ENCODE data around the gene UBAC2. TPM values are rescaled to one million over a fixed set of nuclear protein-coding genes. Genes with fewer than 3 reads are reported as not detected.

UBAC2 gene
- polyA plus RNA-seq, 3 donors: 59.6 to 113 (median 96.7) TPM

DNA sequence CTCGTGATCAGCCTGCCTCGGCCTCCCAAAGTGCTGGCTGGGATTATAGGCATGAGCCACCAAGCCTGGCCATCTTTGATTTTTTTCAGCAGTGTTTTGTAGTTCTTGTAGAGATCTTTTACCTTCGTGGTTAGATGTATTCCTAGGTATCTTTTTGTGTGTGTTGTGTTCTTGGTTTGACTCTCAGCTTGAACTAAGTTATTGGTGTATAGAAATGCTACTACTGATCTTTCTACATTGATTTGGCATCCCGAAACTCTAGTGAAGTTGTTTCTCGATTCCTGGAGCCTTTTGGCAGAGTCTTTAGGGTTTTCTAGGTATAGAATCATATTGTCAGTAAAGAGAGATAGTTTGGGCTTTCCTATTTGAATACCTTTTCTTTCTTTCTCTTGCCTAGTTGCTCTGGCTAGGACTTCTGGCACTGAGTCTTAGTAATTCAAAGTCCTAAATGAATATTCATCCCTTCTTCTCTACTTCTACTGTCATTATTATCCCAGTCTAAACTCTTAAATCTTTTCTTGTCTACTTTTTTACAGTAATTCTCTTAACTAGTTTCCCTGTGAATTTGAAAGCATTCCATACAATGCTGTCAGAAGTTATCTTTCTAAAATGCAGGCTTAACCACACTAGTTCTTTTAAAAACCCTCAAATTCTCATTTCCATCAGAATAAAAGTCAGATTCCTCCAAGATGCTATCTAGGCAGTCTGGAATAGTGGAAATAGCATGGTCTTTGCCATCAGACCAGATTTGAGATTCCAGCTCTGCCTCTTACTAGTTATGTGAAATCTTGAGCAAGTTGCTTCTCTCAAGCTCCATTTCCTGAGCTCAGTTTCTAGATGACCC lies 50.5 kb downstream of the UBAC2 start:
- Histone ChIP-seq H3K79me2 (ENCODE audit: insufficient read depth, low read length) (peaks cover 84% of the 10 kb centered on the region), H4K20me1 (ENCODE audit: insufficient read depth, low read length) (peaks cover 9% of the 10 kb centered on the region), H3K4me3 (replicated peaks in 1 of 3; ENCODE audit: low read depth in 2 of 3, low read length in 3 of 3) (no peak overlapping the region), H3K9ac (ENCODE audit: insufficient read depth, low read length, poor library complexity, severe bottlenecking) (no peak overlapping the region), H3K9me3 (replicated peaks in 1 of 2; ENCODE audit: control insufficient read depth in 1 of 2, insufficient read depth in 1 of 2, low read length in 2 of 2) (no peaks in the 10 kb centered on the region), H2AFZ (ENCODE audit: insufficient read depth, low read depth, low read length, poor library complexity, severe bottlenecking) (no peak overlapping the region), H3K27me3 (ENCODE audit: control insufficient read depth in 2 of 2, insufficient read depth in 2 of 2, low read length in 2 of 2) (no peaks in the 10 kb centered on the region), H3K36me3 (replicated peaks in 1 of 2; ENCODE audit: control insufficient read depth in 1 of 2, insufficient read depth in 2 of 2, low read length in 2 of 2) (peaks cover 20 to 51% of the 10 kb centered on the region in 2 donors), H3K4me1 (ENCODE audit: control insufficient read depth in 1 of 2, insufficient read depth in 2 of 2, low read length in 2 of 2) (peaks cover 25% of the 10 kb centered on the region in 2 donors), H3K27ac (ENCODE audit: low read depth in 1 of 2, low read length in 2 of 2) (peak overlapping the region in 1 of 2 donors; percentile 72), H3K4me2 (replicated peaks; ENCODE audit: extremely low read depth, low read length, poor library complexity, severe bottlenecking) (no peak overlapping the region)
- intact Hi-C loops (cut with micrococcal nuclease): no loop called here
- Mint-ChIP-seq H3K9me3 (peaks cover 0 to 2% (median 0%) of the 10 kb centered on the region in 7 donors), H3K4me3 (no peak overlapping the region), H3K27me3 (ENCODE audit: low read depth in 3 of 3) (peaks cover 0 to 2% (median 0%) of the 10 kb centered on the region in 3 donors), H3K27ac (peak overlapping the region in 3 of 7 donors; percentile 12 to 92 (median 90)), H3K36me3 (peaks cover 45 to 48% of the 10 kb centered on the region in 2 donors), H3K4me1 (peaks cover 34% of the 10 kb centered on the region)
- 100% methylated on average over 3 of the region's 5 CpGs for WGBS (ENCODE audit: insufficient coverage)
- TF ChIP-seq, protein P1, sequence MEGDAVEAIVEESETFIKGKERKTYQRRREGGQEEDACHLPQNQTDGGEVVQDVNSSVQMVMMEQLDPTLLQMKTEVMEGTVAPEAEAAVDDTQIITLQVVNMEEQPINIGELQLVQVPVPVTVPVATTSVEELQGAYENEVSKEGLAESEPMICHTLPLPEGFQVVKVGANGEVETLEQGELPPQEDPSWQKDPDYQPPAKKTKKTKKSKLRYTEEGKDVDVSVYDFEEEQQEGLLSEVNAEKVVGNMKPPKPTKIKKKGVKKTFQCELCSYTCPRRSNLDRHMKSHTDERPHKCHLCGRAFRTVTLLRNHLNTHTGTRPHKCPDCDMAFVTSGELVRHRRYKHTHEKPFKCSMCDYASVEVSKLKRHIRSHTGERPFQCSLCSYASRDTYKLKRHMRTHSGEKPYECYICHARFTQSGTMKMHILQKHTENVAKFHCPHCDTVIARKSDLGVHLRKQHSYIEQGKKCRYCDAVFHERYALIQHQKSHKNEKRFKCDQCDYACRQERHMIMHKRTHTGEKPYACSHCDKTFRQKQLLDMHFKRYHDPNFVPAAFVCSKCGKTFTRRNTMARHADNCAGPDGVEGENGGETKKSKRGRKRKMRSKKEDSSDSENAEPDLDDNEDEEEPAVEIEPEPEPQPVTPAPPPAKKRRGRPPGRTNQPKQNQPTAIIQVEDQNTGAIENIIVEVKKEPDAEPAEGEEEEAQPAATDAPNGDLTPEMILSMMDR (IDR thresholded peaks at IDR 0.05): no peak
- DNase-seq: no peak

DNA sequence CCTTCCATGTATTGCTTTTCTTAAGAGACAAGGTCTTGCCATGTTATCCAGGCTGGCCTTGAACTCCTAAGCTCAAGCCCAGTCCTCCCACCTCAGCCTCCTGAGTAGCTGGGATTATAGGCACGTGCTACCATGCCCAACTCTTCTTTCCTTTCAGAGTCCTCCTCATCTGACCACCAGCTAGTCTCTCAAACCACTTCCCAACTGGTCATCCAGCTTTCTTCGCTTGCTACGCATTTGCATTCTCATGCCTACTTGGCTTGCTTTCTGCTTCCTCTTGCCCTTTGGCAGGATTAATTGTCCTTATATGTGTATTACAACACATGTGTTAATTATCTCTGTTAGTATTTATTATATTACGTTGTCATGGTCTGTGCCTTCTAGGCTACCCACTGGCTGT lies 51.3 kb downstream of the UBAC2 start:
- peaks cover 9% of the 10 kb centered on the region for H4K20me1 ChIP-seq (ENCODE audit: insufficient read depth, low read length)
- TF ChIP-seq, protein P1 (IDR thresholded peaks at IDR 0.05): no peak
- H3K9me3 ChIP-seq (replicated peaks in 1 of 2; ENCODE audit: control insufficient read depth in 1 of 2, insufficient read depth in 1 of 2, low read length in 2 of 2): no peaks in the 10 kb centered on the region
- peak in 1 of 3 donors; percentile 50 for DNase-seq
- peaks cover 32 to 33% of the 10 kb centered on the region in 2 donors for H3K4me1 ChIP-seq (ENCODE audit: control insufficient read depth in 1 of 2, insufficient read depth in 2 of 2, low read length in 2 of 2)
- Mint-ChIP-seq H3K9me3 (peaks cover 0 to 2% (median 0%) of the 10 kb centered on the region in 7 donors), H3K36me3 (peaks cover 42 to 43% of the 10 kb centered on the region in 2 donors), H3K27me3 (ENCODE audit: low read depth in 3 of 3) (peaks cover 0 to 2% (median 0%) of the 10 kb centered on the region in 3 donors), H3K4me3 (peak overlapping the region in 1 of 2 donors; percentile 56), H3K27ac (peak overlapping the region; percentile 62 to 92 (median 79)), H3K4me1 (peaks cover 41% of the 10 kb centered on the region)
- no peak overlapping the region for H3K9ac ChIP-seq (ENCODE audit: insufficient read depth, low read length, poor library complexity, severe bottlenecking)
- WGBS (ENCODE audit: insufficient coverage): 0% methylated on average over 1 of the region's 4 CpGs
- intact Hi-C loops (cut with micrococcal nuclease): no loop called here
- no peak overlapping the region for H3K4me3 ChIP-seq (replicated peaks in 1 of 3; ENCODE audit: low read depth in 2 of 3, low read length in 3 of 3)
- H2AFZ ChIP-seq (ENCODE audit: insufficient read depth, low read depth, low read length, poor library complexity, severe bottlenecking): no peak overlapping the region
- no peak overlapping the region for H3K4me2 ChIP-seq (replicated peaks; ENCODE audit: extremely low read depth, low read length, poor library complexity, severe bottlenecking)
- peak overlapping the region; percentile 15 to 72 for H3K27ac ChIP-seq (ENCODE audit: low read depth in 1 of 2, low read length in 2 of 2)
- H3K79me2 ChIP-seq (ENCODE audit: insufficient read depth, low read length): peaks cover 87% of the 10 kb centered on the region
- peaks cover 20 to 46% of the 10 kb centered on the region in 2 donors for H3K36me3 ChIP-seq (replicated peaks in 1 of 2; ENCODE audit: control insufficient read depth in 1 of 2, insufficient read depth in 2 of 2, low read length in 2 of 2)
- H3K27me3 ChIP-seq (ENCODE audit: control insufficient read depth in 2 of 2, insufficient read depth in 2 of 2, low read length in 2 of 2): no peaks in the 10 kb centered on the region

All from CD14-positive monocyte (primary cell).